GM13977 (cell line): Measurements from ENCODE around the gene TTC13.

Experiments
- DNase-seq: peaks from one replicate; pipeline ENCODE4 v3.0.0; 2012; ENCODE audit warnings: low spot score
- CTCF ChIP-seq: IDR thresholded peaks from 2 replicates; pipeline ENCODE4 v1.5.1; 2012; ENCODE audit warnings: mild to moderate bottlenecking, control low read depth; ENCODE audit not compliant: insufficient read depth; ENCODE audit errors: extremely low read depth, missing control alignments
- in situ Hi-C: fragments of 300-500 bp; cut with MboI; formaldehyde crosslinking; loops from one replicate; pipeline ENCODE4 v1.12.0; 2022; ENCODE audit warnings: low sequenced_read_pairs, low pct_unique_long_range_greater_than_20kb, mixed read lengths, inconsistent platforms; ENCODE audit not compliant: unreplicated experiment

The TTC13 gene

DNA sequence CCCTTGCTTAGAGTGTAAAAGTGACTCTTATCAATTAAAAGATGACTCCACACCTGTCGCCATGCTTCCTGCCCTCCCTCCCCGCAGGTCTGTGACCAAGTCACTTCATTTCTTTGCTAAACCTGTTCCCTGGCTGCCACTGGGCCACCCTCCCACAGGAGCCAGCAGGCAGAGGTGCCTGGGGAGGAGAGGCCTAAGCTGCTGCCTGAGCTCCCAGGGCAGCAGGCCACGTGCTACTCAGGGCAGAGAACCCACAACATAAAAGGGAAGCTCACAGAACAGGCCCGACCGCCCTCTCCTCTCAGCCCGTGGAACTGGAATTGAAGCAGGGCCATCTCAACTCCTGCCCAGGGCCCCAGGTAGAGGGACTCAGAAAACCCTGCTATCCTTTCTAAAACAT lies 115.2 kb downstream of the TTC13 start:
- no peak for TF ChIP-seq CTCF
- in situ Hi-C loops: no loop called here
- no peak for DNase-seq

DNA sequence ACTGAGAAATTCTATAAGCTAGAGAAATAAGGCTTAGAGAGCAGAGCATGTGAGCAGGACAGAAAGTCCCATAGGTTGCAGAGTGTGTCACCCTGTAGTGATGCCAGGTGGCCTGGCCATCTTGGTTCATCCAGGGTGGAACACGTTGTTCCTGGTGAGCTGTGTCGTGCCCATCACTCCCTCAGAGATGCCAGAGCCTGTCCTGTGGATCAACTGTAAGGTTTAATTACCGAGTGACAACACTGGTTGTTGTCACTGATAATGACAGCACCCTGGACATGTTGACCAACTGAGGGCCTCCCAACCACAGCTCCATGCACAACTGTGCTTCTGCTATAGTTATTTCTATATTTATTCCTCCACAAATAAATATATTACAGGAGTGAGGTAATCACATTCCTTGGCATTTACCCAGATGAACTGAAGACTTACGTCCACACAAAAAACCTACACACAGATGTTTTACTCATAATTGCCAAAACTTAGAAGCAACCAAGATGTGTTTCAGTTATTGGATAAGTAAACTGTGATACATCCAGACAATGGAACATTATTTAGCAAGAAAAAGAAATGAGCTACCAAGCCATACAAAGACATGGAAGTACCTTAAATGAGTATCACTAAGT lies 116.6 kb downstream of the TTC13 start:
- no peak for DNase-seq
- in situ Hi-C loops: no loop called here
- no peak for TF ChIP-seq CTCF

DNA sequence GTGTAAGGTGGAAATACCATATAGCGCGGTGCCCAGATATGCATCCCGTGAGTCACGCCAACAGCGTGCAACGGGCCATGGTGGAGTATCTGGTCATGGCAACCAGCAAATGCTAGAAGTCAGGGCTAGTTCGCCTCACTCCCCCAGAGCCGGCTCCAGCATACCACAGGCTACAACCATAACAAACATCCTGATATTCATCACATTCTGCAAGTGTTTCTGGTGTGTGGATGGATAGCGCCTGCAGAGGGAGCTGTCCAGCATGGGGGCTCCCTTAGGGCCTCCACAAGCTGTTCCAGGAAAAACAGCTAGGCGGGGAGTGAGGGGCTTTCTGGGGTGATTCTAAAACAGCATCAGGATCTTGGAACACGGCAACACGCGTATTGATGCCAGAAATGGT lies 117.2 kb downstream of the TTC13 start:
- in situ Hi-C loops: no loop called here
- no peak for DNase-seq
- TF ChIP-seq CTCF: no peak

- in situ Hi-C loops: no loop called here
- TF ChIP-seq CTCF: no peak
- DNase-seq: no peak
These were observed 117.9 kb downstream of the TTC13 start for GRCh38 chr1:230860617-230861384.

GRCh38 chr1:230858918-230859729 lies 119.5 kb downstream of the TTC13 start:
- in situ Hi-C loops: no loop called here
- TF ChIP-seq CTCF: no peak
- DNase-seq: no peak

GRCh38 chr1:230858236-230858820 lies 120.3 kb downstream of the TTC13 start:
- no peak for TF ChIP-seq CTCF
- in situ Hi-C loops: no loop called here
- no peak for DNase-seq
